Measurements from ENCODE around the gene GPX6.
"Not testable (repeated sequence)": the region's sequence is repeated elsewhere in the genome, so short reads cannot be mapped to it uniquely, and the experiment has no call there.

Gene GPX6

DNA sequence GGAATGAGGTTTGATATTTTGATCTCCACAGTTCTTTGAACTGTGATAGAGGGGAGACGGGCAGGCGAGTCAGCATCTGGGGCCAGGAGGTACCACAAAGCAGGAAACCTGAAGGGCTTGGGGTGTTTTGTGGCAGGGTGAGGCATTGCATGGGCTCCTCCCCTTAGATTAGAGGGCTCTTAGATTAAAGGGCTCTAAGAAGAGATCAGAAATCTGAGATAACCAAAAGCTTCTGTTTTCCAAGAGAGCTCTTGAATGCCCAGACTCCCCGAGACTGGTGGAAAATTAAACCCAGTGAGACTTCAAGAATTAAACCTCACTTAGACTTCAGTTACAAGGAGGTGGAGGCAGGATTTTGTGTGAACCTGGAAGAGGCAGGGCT is 7.6 kb upstream of the GPX6 start:
- no peak for DNase-seq

DNA sequence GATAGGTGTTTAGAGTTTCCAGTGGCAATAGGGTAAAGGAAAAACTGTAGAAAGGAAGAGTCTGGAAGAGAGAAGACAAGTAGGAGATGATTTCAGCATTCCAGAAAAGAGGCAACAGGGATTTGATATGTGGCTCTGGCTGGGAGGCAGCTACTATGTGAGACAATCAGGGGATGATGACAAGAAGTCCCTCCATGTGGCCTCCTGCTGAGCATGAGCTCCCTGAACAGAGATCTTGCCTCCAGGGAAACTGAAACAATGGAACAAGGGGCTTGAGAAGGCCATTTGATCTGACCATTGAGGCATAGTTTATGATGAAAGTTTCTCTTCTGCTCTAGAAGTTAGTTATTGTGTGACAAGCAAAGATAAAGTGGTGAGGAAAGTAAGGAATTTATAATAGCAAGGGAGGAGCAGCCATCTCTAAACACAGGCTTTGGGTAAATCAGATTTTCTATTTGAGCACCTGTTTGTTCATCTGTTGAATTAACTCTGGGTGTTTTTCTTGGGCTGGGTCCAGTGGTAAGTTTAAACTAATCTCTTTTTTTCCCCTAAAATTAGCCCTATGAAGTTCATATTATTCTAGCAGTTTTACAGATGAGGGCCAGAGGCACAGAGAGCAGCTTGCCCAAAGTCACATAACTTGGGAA is 7.1 kb upstream of the GPX6 start:
- no peak for DNase-seq

DNA sequence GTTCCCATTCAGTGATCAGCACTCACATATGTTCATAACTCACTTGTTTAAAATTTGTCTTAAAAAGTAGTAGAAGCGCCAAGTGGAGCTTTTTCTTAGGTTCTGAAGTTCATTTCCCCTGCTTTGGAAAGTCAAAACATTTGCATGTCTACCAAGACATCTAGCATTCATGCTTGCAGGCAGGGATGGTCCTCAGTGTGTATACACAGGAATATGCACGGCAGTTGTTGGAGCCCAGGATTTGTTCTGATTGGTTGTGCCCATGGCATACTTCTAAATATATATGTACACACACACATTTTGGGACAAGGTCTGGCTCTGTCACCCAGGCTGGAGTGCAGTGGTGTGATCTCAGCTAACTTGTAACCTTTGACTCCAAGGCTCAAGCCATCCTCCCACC is 2.4 kb upstream of the GPX6 start:
- no peak for DNase-seq

DNA sequence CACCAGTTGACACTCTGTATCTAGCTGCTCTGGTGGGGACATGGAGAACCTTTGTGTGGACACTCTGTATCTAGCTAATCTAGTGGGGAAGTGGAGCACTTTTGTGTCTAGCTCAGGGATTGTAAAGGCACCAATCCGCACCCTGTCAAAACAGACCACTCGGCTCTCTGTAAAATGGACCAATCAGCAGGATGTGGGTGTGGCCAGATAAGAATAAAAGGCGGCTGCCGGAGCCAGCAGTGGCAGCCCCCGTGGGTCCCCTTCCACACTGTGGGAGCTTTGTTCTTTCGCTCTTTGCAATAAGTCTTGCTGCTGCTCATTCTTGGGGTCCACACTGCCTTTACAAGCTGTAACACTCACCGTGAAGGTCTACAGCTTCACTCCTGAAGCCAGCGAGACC is 3.2 kb downstream of the GPX6 start:
- DNase-seq = not testable (repeated sequence)

DNA sequence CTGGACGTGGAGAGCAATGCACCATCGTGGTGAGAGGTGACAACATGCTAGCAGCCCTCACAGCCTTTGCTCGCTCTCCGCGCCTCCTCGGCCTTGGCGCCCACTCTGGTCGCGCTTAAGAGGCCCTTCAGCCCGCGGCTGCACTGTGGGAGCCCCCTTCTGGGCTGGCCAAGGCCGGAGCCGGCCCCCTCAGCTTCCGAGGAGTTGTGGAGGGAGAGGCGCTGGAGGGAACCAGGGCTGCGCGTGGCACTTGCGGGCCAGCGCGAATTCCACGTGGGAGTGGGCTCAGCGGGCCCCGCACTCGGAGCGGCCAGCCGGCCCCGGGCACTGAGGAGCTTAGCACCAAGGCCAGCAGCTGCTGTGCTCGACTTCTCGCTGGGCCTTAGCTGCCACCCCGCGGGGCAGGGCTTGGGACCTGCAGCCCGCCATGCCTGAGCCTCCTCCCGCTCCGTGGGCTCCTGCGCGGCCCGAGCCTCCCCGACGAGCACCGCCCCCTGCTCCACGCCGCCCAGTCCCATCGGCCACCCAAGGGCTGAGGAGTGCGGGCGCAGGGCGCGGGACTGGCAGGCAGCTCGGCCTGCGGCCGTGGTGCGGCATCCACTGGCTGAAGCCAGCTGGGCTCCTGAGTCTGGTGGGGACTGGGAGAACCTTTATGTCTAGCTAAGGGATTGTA is 3.8 kb downstream of the GPX6 start:
- no peak for DNase-seq

DNA sequence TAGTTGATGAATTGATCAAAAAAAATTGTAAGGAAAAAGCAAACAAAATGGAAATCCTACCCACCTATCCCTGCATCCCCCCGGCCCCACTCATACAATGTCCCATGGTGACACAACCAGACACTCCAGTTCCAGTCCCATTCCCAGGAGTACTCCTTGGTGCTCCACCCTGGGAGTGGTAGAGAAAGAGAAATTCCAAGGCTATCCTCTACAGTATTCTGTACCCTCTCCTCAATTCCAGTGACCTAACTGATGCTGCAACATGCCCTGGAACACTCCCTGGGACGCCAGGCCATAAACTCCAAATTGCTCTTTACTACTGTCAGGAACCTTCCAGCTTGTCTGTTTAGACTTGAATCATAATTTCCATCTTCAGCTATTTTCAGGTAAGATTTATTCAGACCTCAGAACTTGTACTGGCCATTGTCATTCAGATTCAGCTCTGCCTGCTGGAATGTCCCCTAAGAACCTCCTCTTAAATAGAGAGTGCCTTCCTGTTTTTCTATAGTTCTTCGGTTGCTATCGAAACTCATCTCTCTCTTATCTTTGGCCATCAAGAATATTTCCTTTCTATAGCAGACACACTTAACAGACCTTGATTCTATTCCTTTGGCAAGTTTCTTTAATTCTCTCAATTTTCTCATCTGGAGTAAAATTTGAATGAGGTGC is 8.7 kb downstream of the GPX6 start:
- no peak for DNase-seq

DNA sequence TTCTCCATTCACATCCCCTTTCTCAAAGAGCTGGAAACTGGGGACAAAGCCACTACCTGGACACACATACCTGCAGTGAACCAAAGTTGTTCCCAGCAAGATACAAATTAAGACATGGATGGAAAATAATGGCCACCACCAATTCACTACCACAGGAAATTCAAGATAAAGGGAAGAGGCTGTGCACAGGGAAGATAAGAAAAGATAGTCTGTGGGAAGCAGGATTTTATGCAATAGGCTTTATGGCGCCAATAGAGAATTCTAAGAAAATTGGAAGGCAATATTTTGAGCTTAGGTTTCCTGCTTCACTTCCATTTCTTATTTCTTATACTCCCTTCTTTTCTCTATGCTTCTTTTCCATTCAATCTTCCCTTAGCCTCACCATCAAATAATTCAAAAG is 9.9 kb downstream of the GPX6 start:
- DNase-seq = no peak

DNA sequence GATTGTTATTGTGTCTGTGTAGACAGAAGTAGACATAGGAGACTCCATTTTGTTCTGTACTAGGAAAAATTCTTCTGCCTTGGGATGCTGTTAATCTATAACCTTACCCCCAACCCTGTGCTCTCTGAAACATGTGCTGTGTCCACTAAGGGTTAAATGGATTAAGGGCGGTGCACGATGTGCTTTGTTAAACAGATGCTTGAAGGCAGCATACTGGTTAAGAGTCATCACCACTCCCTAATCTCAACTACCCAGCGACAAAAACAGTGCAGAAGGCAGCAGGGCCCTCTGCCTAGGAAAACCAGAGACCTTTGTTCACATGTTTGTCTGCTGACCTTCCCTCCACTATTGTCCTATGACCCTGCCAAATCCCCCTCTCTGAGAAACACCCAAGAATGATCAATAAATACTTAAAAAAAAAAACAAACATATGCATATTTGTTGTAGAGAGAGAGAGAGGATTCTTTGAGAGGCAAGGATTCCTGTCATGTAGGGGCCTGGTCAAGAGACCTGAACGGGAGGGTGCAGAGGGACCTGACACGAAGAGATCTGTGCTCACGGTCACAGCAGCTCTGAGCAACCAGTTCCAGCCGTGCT is 12.8 kb downstream of the GPX6 start:
- not testable (repeated sequence) for DNase-seq

DNA sequence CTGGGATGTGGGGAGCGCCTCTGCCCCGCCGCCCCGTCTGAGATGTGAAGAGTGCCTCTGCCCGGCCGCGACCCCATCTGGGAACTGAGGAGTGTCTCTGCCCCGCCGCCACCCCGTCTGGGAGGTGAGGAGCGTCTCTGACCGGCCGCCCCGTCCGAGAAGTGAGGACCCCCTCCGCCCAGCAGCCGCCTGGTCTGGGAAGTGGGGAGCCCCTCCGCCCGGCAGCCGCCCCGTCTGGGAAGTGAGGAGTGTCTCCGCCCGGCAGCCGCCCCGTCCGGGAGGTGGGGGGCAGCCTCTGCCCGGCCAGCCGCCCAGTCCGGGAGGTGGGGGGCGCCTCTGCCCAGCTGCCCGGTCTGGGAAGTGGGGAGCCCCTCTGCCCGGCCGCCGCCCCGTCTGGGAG is 13.5 kb downstream of the GPX6 start:
- not testable (repeated sequence) for DNase-seq

DNA sequence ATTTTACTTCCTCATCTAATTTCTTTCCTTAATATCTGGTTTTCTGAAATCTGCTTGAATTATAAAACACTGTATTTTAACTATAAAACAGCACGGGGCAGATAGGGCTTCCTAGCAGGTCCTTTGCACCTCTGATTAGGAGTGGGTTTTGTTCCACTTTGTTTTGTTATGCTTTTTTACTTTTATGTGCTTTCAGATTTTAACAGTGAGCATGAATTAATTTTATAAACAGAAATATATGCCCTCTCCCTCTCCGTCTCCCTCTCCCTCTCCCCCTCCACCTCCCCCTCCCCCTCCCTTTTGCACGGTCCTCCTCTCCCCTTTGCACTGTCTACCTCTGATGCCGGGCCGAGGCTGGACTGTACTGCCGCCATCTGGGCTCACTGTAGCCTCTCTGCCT is 14.3 kb downstream of the GPX6 start:
- DNase-seq = no peak

DNA sequence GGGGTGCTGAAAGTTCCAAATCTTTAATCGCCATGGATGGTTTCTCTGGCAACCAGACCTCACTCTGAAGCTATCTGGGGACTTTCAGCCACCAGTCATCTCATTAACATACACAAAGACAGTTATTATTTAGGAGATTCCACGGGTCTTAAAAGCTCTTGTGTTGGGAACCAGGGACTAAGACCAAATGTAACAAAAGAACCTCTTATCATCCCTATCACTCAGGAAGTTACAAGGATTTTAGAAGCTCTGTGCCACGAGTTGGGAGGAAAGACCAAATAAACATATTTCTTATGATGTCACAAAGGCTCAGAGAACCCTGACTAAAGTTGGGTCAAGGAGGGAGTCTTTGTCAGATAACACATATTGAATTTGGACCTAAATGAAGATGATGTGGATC is 17.7 kb downstream of the GPX6 start:
- no peak for DNase-seq

DNA sequence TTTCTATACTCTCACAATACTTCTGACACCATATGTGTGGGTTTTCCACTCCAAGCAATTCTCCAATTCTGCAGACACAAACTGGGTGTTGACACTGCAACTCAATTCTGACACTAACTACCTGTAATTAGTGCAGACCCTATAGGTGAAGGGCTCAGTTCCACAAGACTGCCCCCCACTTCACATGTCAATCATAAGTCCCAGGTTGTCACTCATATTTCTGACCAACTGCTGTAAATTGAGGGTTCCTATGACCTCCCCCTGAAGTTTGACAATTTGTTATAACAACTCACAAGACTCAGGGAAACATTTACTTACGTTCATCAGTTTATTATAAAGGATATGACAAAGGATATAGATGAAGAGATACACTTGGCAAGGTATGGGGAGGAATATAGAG is 18.3 kb downstream of the GPX6 start:
- DNase-seq = no peak

DNA sequence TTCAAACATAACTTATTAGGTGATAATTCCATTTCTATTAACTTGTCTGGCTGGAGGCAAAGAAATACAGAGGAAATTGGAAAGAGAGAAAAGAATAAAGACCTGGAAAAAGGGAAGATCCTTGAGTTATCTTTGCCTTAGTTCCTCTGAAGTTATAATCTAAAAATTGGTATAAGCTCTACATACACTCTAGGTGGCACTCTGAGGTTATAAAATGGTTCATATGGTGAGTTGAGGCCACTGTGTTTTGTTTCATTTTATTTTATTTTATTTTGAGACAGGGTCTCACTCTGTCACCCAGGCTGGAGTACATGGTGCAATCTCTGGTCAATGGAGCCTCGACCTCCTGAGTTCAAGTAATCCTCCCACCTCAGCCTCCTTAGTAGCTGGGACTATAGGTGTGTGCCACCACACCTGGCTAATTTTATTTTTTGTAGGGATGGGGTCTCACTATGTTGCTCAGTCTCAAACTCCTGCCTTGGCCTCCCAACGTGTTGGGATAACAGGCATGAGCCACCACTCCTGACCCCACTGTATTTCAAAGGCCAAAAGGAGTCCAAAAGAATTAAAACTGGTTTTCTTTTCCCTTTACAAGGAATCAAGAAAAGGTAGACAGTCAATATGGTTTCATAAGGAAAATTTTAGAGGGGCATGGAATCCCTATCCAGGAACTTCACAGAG is 19.4 kb downstream of the GPX6 start:
- peak; percentile 28 for DNase-seq

DNA sequence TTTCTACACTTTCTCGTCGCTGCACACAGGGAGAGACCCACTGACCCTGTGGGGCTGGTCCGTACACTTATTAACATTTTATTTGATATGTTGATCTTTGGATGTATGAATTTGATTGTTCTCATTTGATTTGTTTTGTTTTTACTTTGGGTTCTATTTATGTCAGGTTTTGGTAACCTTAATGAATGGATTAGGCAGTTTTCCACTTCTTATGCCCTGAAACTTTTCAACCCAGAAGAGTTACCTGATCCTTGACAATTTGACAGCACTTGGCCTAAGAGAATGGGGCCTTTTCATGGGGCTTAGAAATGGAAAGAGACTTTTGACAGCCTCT is 23.6 kb downstream of the GPX6 start:
- DNase-seq = peak; percentile 21

DNA sequence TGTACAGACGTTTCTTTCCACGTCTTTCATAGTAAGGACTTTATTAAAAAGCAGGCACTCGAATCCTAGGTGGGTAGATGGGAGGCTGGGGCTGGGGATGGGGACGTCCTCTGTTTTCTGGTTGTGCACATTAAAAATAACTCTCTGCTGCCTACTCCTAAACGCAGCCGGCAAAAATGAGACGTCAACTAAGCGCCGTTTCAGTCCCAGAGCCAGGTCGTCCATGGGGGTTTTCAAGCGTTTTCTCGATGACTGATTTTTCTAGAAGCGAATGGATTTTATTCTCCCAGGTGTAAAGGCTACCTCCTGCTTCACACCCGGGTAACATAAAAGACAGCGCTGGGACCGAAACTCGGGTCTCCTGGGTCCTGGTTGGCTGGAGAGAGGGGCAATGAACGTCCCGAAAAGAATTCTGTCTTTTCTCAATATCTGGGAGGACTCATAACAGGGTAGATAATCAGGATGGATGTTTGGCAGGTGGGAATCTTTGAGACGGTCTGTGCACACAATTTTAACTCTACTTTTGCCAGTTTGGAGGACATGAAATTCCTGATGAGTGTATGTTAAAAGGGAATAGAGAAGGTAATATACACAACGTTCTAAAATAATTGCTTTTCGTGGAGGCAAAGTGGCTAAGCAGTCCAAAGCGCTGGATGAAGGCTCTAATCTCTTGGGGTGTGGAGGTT is 25.2 kb downstream of the GPX6 start:
- DNase-seq = no peak

DNA sequence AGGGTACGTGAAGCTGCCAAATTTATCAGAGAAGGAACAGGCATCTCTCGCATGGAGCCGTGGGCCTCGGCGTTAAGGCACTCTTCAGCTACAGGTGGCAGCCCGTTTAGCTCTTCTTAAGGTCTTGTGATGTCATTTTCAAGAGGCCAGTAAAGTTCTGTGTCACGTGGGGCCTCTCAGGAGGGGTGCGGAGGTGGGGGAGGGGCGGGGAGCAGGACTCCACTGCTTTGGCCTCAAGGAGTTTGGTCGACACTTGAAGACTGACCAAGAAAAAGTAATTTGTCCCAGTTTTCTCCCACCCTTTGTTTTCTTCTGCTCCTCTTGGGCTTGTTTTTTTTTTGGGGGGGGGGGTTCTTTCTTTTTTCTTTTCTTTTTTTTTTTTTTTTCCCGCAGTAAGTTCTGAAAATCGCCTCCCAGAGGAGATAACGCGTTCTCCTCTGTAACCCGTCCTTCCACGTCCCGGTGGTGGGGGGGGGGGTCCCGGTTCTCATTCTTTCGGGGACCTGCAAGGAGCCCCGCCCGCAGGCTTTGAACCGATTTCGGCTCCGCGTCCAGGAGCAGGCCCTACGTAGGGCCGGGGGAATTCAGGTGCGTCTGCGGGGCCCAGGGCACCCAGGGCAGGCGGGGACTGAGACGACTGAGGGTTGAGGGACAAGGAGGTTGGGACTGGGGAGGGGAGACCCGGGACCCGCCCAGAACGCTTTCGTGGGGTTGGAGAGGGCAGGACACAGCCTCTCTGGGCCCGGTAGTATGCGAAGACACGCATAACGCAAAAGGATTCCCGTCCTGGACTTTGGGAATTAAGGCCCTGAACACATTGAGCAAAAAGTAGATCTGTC is 26.0 kb downstream of the GPX6 start:
- peak; percentile 77 for DNase-seq

DNA sequence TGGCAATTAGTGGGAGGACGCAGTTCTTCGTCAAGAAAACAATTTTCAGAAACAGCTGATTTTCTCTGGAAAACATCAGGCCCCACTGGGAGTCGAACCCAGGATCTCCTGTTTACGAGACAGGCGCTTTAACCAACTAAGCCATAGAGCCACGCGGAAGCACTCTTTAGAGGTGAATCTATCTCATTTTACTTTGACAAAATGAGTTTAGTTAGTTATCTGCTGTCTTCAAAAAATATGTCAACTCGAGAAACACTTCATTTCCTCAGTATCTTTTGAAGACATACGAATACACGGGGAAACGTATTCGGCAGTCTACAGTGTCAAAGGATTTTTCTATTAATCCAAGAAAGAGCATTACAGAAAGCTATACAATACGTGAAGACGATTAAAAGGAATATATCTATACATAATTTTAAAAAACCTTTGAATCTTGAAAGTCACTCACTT is 26.7 kb downstream of the GPX6 start:
- DNase-seq = peak; percentile 87

DNA sequence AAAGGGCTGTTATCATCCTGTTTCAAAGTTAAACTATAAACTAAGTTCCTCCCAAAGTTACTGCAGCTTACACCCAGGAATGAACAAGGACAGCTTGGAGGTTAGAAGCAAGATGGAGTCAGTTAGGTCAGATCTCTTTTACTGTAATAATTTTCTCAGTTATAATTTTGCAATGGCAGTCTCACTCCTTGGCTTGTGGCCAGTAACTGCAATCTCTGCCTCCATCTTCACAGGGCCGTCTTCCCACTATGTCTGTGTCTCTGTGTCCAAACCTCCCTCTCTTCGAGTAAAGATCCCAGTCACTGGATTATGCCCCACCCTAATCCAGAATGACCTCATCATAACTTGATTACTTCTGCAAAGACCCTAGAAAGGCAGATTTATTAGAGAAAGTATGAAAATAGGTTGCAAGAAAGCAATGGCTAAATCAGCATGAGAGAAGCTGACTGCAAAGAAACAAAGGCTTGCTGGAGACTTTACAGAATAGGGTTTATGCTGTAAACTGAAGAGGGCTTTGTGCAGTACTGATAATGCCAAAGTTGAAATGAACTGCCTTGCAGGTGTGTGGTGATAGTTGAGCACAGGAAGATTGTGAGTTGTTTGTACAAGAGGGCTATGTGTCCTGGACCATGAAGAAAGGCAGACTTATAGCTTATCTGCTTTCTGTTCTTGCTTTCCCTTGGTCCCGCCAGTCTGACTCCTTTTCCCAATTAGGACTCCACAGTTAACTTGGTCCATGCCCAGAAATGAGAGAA is 28.4 kb downstream of the GPX6 start:
- no peak for DNase-seq

DNA sequence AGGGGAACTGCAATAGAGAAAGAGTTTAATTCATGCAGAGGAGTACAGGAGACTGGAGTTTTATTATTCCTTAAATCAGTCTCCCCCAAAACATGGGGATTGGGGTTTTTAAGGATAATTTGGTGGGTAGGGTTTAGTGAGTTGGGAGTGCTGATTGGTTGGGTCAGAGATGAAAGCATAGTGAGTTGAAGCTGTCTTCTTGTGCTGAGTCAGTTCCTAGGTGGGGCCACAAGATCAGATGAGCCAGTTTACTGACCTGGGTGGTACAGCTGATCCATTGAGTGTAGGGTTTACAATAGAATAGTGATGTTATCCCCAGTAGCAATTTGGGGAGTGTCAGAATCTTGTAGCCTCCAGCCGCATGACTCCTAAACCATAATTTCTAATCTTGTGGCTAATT is 29.1 kb downstream of the GPX6 start:
- DNase-seq = no peak

DNA sequence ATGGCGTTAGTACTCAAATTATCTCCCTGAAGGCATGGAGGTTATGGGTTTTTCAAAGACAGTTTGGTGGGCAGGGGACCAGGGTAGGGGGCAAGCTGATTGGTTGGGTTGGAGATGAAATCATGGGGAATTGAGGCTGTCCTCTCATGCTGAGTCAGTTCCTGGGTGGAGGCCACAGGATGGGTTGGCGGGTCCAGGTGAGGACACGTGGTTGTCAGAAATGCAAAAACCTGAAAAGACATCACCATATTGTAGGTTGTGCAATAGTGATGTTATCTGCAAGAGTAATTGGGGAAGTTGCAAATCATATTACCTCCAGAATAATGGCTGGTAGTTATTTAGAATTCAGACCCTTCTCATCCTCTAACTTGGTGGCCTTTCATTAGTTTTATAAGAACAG is 30.1 kb downstream of the GPX6 start:
- no peak for DNase-seq

DNA sequence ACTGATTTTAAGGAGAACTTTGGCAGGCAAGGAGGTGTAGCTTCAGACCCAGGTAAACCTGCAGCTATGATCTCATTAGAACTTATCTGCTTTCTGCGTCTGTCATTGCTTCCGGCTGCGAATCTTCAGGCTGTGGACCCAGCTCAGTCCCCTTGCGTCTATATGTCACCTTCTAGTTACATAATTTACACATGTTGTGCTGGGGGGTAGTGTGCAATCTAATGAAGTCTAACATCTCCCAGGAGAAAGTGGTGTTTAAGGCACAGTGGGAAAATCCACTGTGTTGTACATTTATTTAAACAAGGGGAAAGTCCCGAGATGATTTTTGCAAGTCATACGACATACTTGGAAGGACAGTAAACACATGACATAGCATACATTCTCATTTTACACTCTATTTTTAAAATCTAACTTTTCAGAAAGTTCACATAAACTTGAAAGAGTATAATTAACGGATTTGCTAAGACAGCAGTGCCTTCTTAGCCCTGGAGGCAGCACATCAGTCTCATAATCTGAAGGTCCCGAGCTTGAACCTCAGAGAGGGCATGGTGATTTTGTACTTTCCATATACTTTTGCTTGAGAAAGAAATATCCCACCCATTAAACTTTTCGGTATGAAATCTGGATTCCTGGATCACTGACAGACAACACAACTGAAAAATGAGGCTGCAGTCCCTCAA is 35.2 kb downstream of the GPX6 start:
- no peak for DNase-seq

All from eye (tissue), 1 donor.